Pancreas (tissue), 10 donors: ENCODE results near the gene OPCML. TPM values are rescaled to one million over a fixed set of nuclear protein-coding genes. Genes with fewer than 3 reads are reported as not detected.

Source experiments
- ATAC-seq, 4 donors: fragments of 200-7000 bp; cut with Tn5 transposase; one replicate each; pipeline versions ENCODE4 v1.8.0 to v1.9.1; 2020; ENCODE audit warnings: mild to moderate bottlenecking in 4 of 4, moderate library complexity in 4 of 4
- DNase-seq, 6 donors: peaks; one replicate each; pipeline ENCODE4 v3.0.0-alpha.2; 2020
- FAIRE-seq: peaks from 2 replicates; lab custom pipeline; 2012; peaks lifted over from hg19 to GRCh38; lab: Jason Lieb, UNC
- H3K27ac ChIP-seq, 4 donors: fragments of 200-600 bp; sonication (generic); 1 replicate in 3 of 4; 2 replicates in 1 of 4; pipeline versions ENCODE4 v1.5.0 to v1.8.0; 2020
- H3K27me3 ChIP-seq, 4 donors: fragments of 200-600 bp; one replicate each; pipeline ENCODE4 v1.8.0; 2021
- H3K36me3 ChIP-seq, 3 donors: fragments of 200-600 bp; sonication (generic) in 1 of 3; one replicate each; pipeline versions ENCODE4 v1.5.0 to v1.8.0; 2020 to 2021
- H3K4me1 ChIP-seq, 3 donors: fragments of 200-600 bp; one replicate each; pipeline ENCODE4 v1.8.0; 2021
- H3K4me3 ChIP-seq, 4 donors: fragments of 200-600 bp; sonication (generic) in 2 of 4; one replicate each; pipeline versions ENCODE4 v1.5.0 to v1.8.0; 2020 to 2021
- H3K9me3 ChIP-seq, 4 donors: fragments of 200-600 bp; one replicate each; pipeline ENCODE4 v1.8.0; 2021
- WGBS, 2 donors: extraction: QIAGEN DNeasy Blood & Tissue Kit; methylation state at CpG; one replicate each; pipeline ENCODE4 v1.1.7; 2013; 5-methylcytosine and 5-hydroxymethylcytosine counted together
- intact Hi-C, 3 donors: fragments of 100-400 bp; cut with DNase I; formaldehyde crosslinking; loops; one replicate each; pipeline versions ENCODE4 v1.11.1 to v1.14.2; 2022
- polyA plus RNA-seq, 2 donors: library from polyadenylated mRNA; stranded (reverse); fragments of 200-250 nt; gene quantifications; one replicate each; pipeline ENCODE4 v1.2.3, GENCODE V29; 2013
- total RNA-seq, 6 donors: library from RNA; stranded (reverse); fragmentation: NEBNext Ultra II Directional in 4 of 6; extraction: Animal tissue kit (Norgen Biotek cat#: 25700) in 4 of 6; gene quantifications; one replicate each; pipeline versions ENCODE4 v1.2.1 to v1.2.4, GENCODE V29; 2021 to 2023
- TF ChIP-seq, protein P1 (sequence below), 4 donors: fragments of 200-600 bp; sonication (generic) in 3 of 4; IDR thresholded peaks; one replicate each; pipeline versions ENCODE4 v1.5.0 to v1.8.0; 2021; ENCODE audit warnings: antibody characterized with exemption in 4 of 4
- donor health status: healthy with polysubstance abuse.
- donor health status: DM: no; HTN: no; CAD: no; lungs with moderate emphysema.
- donor health status: DM: no; HTN: no; CAD: no.
- donor health status: control.
- donor health status: control.
- donor health status: Bipolar disorder and iron deficiency.
- donor health status: DM: yes; HTN: yes; CAD: no.
- donor health status: DM: no; HTN: no; CAD: no.
- donor health status: DM: no; HTN: no; CAD: no.
- donor health status: DM: yes; HTN: yes; CAD: no.

The OPCML gene
- total and polyA plus RNA-seq, 8 donors: 0.05 to 0.31 (median 0.19) TPM

GRCh38 chr11:133072858-133073582, 459.3 kb downstream of the OPCML start:
- H3K4me3 ChIP-seq: no peak overlapping the region
- no peaks in the 10 kb centered on the region for H3K4me1 ChIP-seq
- no peaks in the 10 kb centered on the region for H3K9me3 ChIP-seq
- no peaks in the 10 kb centered on the region for H3K36me3 ChIP-seq
- DNase-seq: no peak
- no peak overlapping the region for H3K27ac ChIP-seq
- 54 to 72% methylated on average over 10 of the region's 10 CpGs for WGBS, 2 donors
- FAIRE-seq: no peak
- intact Hi-C loops: no loop called here
- TF ChIP-seq, protein P1, sequence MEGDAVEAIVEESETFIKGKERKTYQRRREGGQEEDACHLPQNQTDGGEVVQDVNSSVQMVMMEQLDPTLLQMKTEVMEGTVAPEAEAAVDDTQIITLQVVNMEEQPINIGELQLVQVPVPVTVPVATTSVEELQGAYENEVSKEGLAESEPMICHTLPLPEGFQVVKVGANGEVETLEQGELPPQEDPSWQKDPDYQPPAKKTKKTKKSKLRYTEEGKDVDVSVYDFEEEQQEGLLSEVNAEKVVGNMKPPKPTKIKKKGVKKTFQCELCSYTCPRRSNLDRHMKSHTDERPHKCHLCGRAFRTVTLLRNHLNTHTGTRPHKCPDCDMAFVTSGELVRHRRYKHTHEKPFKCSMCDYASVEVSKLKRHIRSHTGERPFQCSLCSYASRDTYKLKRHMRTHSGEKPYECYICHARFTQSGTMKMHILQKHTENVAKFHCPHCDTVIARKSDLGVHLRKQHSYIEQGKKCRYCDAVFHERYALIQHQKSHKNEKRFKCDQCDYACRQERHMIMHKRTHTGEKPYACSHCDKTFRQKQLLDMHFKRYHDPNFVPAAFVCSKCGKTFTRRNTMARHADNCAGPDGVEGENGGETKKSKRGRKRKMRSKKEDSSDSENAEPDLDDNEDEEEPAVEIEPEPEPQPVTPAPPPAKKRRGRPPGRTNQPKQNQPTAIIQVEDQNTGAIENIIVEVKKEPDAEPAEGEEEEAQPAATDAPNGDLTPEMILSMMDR (IDR thresholded peaks at IDR 0.05): no peak
- ATAC-seq: no peak
- peaks cover 0 to 6% (median 3%) of the 10 kb centered on the region in 4 donors for H3K27me3 ChIP-seq

- DNase-seq: no peak
- H3K27me3 ChIP-seq: peaks cover 0 to 6% (median 0%) of the 10 kb centered on the region in 4 donors
Observed at GRCh38 chr11:133072378-133072777, 459.9 kb downstream of the OPCML start.

DNA sequence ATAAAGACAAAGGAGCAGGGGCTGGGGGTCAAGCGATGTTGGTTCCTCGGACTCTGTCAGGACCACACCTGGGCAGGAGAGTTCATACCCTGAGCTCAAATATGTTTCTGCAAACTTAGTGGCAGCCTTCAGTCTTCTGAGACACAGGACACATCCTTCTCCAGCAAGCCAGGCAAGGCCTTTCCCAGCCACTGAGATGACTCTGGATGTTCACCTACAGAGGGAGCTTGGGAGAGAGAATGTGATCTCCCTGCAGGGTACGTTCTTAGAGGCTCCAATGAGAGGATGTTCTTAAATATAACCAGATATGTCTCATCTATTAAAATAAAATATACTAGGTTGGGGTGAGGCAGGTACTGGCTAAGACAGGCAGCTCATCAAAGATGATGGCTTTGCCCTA, 461.5 kb downstream of the OPCML start:
- Histone ChIP-seq H3K27me3 (peaks cover 0 to 6% (median 0%) of the 10 kb centered on the region in 4 donors), H3K27ac (no peak overlapping the region), H3K9me3 (no peaks in the 10 kb centered on the region), H3K4me1 (no peaks in the 10 kb centered on the region), H3K4me3 (no peak overlapping the region), H3K36me3 (no peaks in the 10 kb centered on the region)
- no peak for ATAC-seq
- TF ChIP-seq, protein P1 (IDR thresholded peaks at IDR 0.05): no peak
- FAIRE-seq: no peak
- intact Hi-C loops: no loop called here
- 48 to 61% methylated on average over 3 of the region's 3 CpGs for WGBS, 2 donors
- DNase-seq: no peak

More at GRCh38 chr11:133072378-133072777, 459.9 kb downstream of the OPCML start:
- FAIRE-seq (no peak), ATAC-seq (no peak)
- H3K36me3 ChIP-seq: no peaks in the 10 kb centered on the region
- H3K4me3 ChIP-seq: no peak overlapping the region
- intact Hi-C loops: no loop called here
- 51 to 57% methylated on average over 7 of the region's 7 CpGs for WGBS, 2 donors
- no peak overlapping the region for H3K27ac ChIP-seq
- TF ChIP-seq, protein P1 (IDR thresholded peaks at IDR 0.05): no peak
- no peaks in the 10 kb centered on the region for H3K9me3 ChIP-seq
- H3K4me1 ChIP-seq: no peaks in the 10 kb centered on the region

DNA sequence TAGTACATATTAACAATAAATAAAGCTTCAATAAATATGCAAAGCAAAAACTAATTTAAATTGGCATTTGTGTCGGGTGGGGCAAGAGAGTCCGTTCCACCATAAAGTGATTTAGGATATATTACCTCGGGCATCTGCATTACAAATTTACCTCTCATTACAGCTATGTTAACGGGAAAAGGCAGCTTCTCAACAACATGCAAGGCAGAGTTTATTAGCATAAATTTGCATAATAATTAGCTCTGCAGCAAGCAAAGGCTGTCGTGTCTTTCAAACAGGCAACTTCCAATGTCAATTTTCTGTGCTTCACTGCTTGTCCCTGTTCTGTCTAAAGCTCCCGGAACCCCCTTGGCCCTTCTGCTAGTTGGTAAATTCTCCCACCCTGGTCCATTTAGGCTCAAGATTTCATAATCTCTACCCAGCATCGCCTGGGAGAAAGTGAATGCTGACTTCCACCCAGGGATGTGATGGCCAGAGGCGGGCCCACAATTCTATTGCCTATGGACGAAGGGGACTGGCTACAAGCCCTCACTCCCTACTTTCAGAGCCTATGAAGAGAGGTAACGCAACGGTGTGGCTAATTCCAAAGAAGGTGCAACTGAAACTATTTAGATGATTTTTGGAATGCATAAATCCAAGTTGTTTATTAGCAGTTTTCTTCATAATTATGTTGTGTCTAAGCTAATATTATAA, 462.1 kb downstream of the OPCML start:
- no peaks in the 10 kb centered on the region for H3K9me3 ChIP-seq
- H3K36me3 ChIP-seq: no peaks in the 10 kb centered on the region
- no peak overlapping the region for H3K27ac ChIP-seq
- DNase-seq: no peak
- TF ChIP-seq, protein P1 (IDR thresholded peaks at IDR 0.05): no peak
- no peak for FAIRE-seq
- H3K4me1 ChIP-seq: no peaks in the 10 kb centered on the region
- no peak for ATAC-seq
- H3K4me3 ChIP-seq: no peak overlapping the region
- 37 to 50% methylated on average over 11 of the region's 11 CpGs for WGBS, 2 donors
- intact Hi-C loops: no loop called here
- H3K27me3 ChIP-seq: peaks cover 0 to under 1% (median 0%) of the 10 kb centered on the region in 4 donors
